Thyroid gland (tissue), 4 donors: Measurements from ENCODE around the gene LRRC34.

Source experiments
- CTCF ChIP-seq, 6 experiments: fragments of 200-600 bp in 3 of 6; fragments of 450-650 bp in 3 of 6; sonication (generic) in 3 of 6; IDR thresholded peaks; one replicate each; pipeline ENCODE4 v1.5.1; 2016 to 2019; ENCODE audit warnings: antibody characterized with exemption in 6 of 6, mild to moderate bottlenecking in 2 of 6, inconsistent platforms in 1 of 6, moderate library complexity in 1 of 6
- POLR2A ChIP-seq, 2 donors: fragments of 450-650 bp; IDR thresholded peaks; one replicate each; pipeline ENCODE4 v1.6.1; 2017; ENCODE audit warnings: antibody characterized with exemption in 2 of 2, mild to moderate bottlenecking in 2 of 2, moderate library complexity in 1 of 2

GRCh38 chr3:169769287-169770181 is 43.2 kb downstream of the LRRC34 start, which contains the start of gene ACTRT3:
- TF ChIP-seq CTCF (IDR thresholded peaks at IDR 0.05) (no peak), POLR2A (IDR thresholded peaks at IDR 0.05) (peak in 1 of 2 donors; percentile 45)
